Epithelial cell of proximal tubule (primary cell): Measurements from ENCODE around the gene MPP3. TPM values are rescaled to one million over a fixed set of nuclear protein-coding genes. Genes with fewer than 3 reads are reported as not detected.

ENCODE experiments used
- DNase-seq: peaks from one replicate; pipeline ENCODE4 v3.0.0-alpha.2; 2011; ENCODE audit warnings: low read depth
- H3K4me3 ChIP-seq: 2 replicates; pipeline ENCODE4 v1.5.1; 2011; ENCODE audit warnings: low read depth, mild to moderate bottlenecking, low read length
- CTCF ChIP-seq: conservative IDR thresholded peaks from 2 replicates; pipeline ENCODE4 v1.5.1; 2012; ENCODE audit warnings: low read depth, mild to moderate bottlenecking, low read length
- total RNA-seq: library from RNA; depleted of rRNA; stranded (reverse); fragments of >200 nt; gene quantifications from 2 replicates; pipeline ENCODE4 v1.2.3, GENCODE V29; 2015

The MPP3 gene
- total RNA-seq, 1 donor from 2014 or later, result 10.8 TPM

- TF ChIP-seq CTCF, result no peak
- no peak for DNase-seq
- H3K4me3 ChIP-seq, result no peak overlapping the region
Measured at GRCh38 chr17:43877451-43878155, 44.7 kb upstream of the MPP3 start.

GRCh38 chr17:43877031-43877430 lies 44.1 kb upstream of the MPP3 start:
- no peak for TF ChIP-seq CTCF
- DNase-seq, result no peak
- H3K4me3 ChIP-seq, result no peak overlapping the region

DNA sequence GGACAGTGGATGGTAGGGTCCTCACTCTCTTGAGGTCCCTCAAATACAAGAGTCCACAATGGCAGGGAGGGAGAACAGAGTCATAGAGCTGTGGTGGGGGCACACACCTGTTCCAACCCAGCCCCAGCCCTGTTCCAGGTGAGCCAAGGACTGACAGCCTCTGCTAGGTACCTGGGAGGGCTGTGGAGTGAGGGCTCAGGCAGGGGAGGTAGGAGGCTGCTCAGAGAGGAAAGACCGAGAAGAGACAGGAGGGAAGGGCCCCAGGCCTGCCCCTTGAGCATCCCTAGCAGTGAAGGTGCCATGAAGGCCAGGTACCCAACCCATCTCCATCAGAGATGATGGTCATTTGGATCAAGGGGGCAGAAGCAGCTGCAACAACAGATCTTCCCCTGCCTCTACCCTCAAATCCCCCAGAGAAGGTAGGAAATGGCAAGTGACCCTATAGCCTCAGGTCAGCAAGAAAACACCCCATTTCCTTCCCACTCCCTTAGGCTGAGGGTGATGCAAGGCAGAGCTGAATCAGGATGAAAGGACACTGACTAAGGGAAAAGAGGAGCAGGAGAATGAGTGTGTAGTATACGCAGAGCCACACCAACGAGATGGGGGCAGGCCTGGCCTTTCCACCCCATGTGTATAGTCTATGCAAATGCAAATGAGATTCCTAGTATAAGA lies 42.7 kb upstream of the MPP3 start:
- H3K4me3 ChIP-seq, result no peak overlapping the region
- TF ChIP-seq CTCF, result no peak
- DNase-seq, result no peak

- no peak for DNase-seq
- TF ChIP-seq CTCF, result no peak
- no peak overlapping the region for H3K4me3 ChIP-seq
Measured at GRCh38 chr17:43874293-43874692, 41.3 kb upstream of the MPP3 start.

DNA sequence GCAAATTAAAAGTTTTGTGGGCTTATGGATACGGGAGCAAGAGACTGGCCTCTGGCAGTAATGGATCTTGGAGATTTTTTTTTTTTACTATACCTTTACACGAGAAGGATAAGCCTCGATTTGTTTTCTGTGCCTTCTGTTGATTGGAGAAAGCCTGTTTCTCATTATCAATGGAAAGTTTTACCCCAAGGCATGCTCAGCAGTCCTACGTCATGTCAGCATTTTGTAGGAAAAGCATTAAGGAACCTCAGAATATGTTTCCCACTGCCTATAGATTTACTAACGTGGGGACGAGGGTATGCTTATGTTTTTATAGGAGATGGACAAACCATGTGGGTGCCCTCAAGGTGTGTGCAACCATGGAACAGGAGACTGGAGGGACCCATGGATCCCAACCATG lies 40.9 kb upstream of the MPP3 start:
- no peak for TF ChIP-seq CTCF
- H3K4me3 ChIP-seq, result no peak overlapping the region
- DNase-seq, result no peak

DNA sequence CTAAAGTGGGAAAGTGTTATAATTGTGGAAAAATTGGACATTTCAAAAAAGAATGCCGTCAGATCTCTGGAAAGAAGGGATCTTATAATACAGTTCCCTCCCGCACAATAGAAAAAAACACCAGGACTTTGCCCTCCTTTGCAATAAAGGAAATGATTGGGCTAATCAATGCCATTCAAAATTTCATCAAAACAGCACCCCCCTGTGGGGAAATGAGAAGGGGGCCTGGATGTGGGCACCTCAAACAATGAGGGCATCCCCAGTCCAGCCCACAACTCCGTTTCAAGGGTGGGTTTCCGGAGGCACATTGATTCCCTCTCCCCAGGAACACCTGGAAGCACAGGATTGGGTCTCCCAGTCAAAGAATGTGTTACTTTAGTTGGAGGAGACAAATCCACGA lies 40.1 kb upstream of the MPP3 start:
- no peak for DNase-seq
- no peak for TF ChIP-seq CTCF
- no peak overlapping the region for H3K4me3 ChIP-seq
